Type B pancreatic cell (in vitro differentiated cells): ENCODE measurements around the gene SERAC1. TPM values are rescaled to one million over a fixed set of nuclear protein-coding genes. Genes with fewer than 3 reads are reported as not detected.

Experiments used
- DNase-seq: peaks from one replicate; pipeline ENCODE4 v3.0.0; 2021; ENCODE audit warnings: mixed read lengths; ENCODE audit not compliant: unreplicated experiment; ENCODE audit errors: extremely low spot score
- H3K27ac Mint-ChIP-seq: 2 replicates; pipeline ENCODE4 v1.8.0; 2021; ENCODE audit warnings: mild to moderate bottlenecking, mixed read lengths
- H3K27me3 Mint-ChIP-seq: 2 replicates; pipeline ENCODE4 v1.8.0; 2021; ENCODE audit warnings: mixed read lengths
- H3K36me3 Mint-ChIP-seq: 2 replicates; pipeline ENCODE4 v1.8.0; 2021; ENCODE audit warnings: mixed read lengths
- H3K4me1 Mint-ChIP-seq: one replicate; pipeline ENCODE4 v1.8.0; 2021; ENCODE audit warnings: mixed read lengths; ENCODE audit not compliant: unreplicated experiment
- H3K4me3 Mint-ChIP-seq: 2 replicates; pipeline ENCODE4 v1.8.0; 2021; ENCODE audit warnings: mild to moderate bottlenecking, mixed read lengths
- H3K9me3 Mint-ChIP-seq: 2 replicates; pipeline ENCODE4 v1.8.0; 2021; ENCODE audit warnings: mixed read lengths
- CTCF ChIP-seq: fragments of 200-600 bp; sonication (generic); conservative IDR thresholded peaks from 2 replicates; pipeline ENCODE4 v1.5.0; 2021; ENCODE audit warnings: antibody characterized with exemption, mild to moderate bottlenecking
- total RNA-seq: library from RNA; stranded (reverse); gene quantifications from 2 replicates; pipeline ENCODE4 v1.2.1, GENCODE V29; 2021; ENCODE audit warnings: low replicate concordance

SERAC1 gene
- total RNA-seq, 1 donor from 2014 or later: 11.2 TPM

GRCh38 chr6:158206740-158207421 is 38.8 kb upstream of the SERAC1 start:
- no peaks in the 10 kb centered on the region for H3K27me3 Mint-ChIP-seq
- H3K4me3 Mint-ChIP-seq: no peak overlapping the region
- peaks cover 4% of the 10 kb centered on the region for H3K4me1 Mint-ChIP-seq
- no peaks in the 10 kb centered on the region for H3K9me3 Mint-ChIP-seq
- TF ChIP-seq CTCF: no peak
- H3K27ac Mint-ChIP-seq: no peak overlapping the region
- no peaks in the 10 kb centered on the region for H3K36me3 Mint-ChIP-seq
- DNase-seq: no peak

GRCh38 chr6:158205169-158205944 is 37.3 kb upstream of the SERAC1 start:
- no peak for DNase-seq

GRCh38 chr6:158198461-158198860 is 30.4 kb upstream of the SERAC1 start:
- Mint-ChIP-seq H3K27ac (no peak overlapping the region), H3K4me3 (no peak overlapping the region), H3K4me1 (peaks cover 10% of the 10 kb centered on the region), H3K9me3 (no peaks in the 10 kb centered on the region), H3K36me3 (peaks cover 8% of the 10 kb centered on the region), H3K27me3 (no peaks in the 10 kb centered on the region)
- DNase-seq: no peak
- TF ChIP-seq CTCF: no peak

More at GRCh38 chr6:158205169-158205944, 37.3 kb upstream of the SERAC1 start:
- Mint-ChIP-seq H3K27me3 (no peaks in the 10 kb centered on the region), H3K4me3 (no peak overlapping the region), H3K36me3 (no peaks in the 10 kb centered on the region), H3K9me3 (no peaks in the 10 kb centered on the region), H3K4me1 (peaks cover 4% of the 10 kb centered on the region), H3K27ac (no peak overlapping the region)
- peak; percentile 61 for TF ChIP-seq CTCF

GRCh38 chr6:158194487-158195280 is 26.6 kb upstream of the SERAC1 start:
- H3K9me3 Mint-ChIP-seq: no peaks in the 10 kb centered on the region
- H3K27ac Mint-ChIP-seq: no peak overlapping the region
- no peak for DNase-seq
- H3K4me3 Mint-ChIP-seq: no peak overlapping the region
- no peak for TF ChIP-seq CTCF
- no peaks in the 10 kb centered on the region for H3K27me3 Mint-ChIP-seq
- peaks cover 18% of the 10 kb centered on the region for H3K36me3 Mint-ChIP-seq
- H3K4me1 Mint-ChIP-seq: peaks cover 10% of the 10 kb centered on the region

GRCh38 chr6:158191761-158192160 is 23.7 kb upstream of the SERAC1 start:
- peaks cover 19% of the 10 kb centered on the region for H3K36me3 Mint-ChIP-seq
- DNase-seq: no peak

More at GRCh38 chr6:158191761-158192160, 23.7 kb upstream of the SERAC1 start:
- Mint-ChIP-seq H3K4me1 (peaks cover 4% of the 10 kb centered on the region), H3K27me3 (no peaks in the 10 kb centered on the region), H3K4me3 (no peak overlapping the region), H3K9me3 (no peaks in the 10 kb centered on the region), H3K27ac (peak overlapping the region; percentile 75)
- TF ChIP-seq CTCF: no peak
